ENCODE data around the gene EIF3J.
"Not testable (repeated sequence)": the region's sequence is repeated elsewhere in the genome, so short reads cannot be mapped to it uniquely, and the experiment has no call there.

The EIF3J gene

GRCh38 chr15:44542596-44542995 is 5.6 kb downstream of the EIF3J start:
- DNase-seq (ENCODE audit: low read depth): no peak

GRCh38 chr15:44544745-44545144 is 7.8 kb downstream of the EIF3J start:
- not testable (repeated sequence) for DNase-seq (ENCODE audit: low read depth)

GRCh38 chr15:44545913-44546802 is 9.2 kb downstream of the EIF3J start:
- DNase-seq (ENCODE audit: low read depth): no peak

- DNase-seq (ENCODE audit: low read depth): not testable (repeated sequence)
Measured at GRCh38 chr15:44549152-44549551, 12.2 kb downstream of the EIF3J start.

- DNase-seq (ENCODE audit: low read depth): no peak
Measured at GRCh38 chr15:44550256-44550655, 13.3 kb downstream of the EIF3J start.

- no peak for DNase-seq (ENCODE audit: low read depth)
Measured at GRCh38 chr15:44550734-44551133, 13.8 kb downstream of the EIF3J start.

- no peak for DNase-seq (ENCODE audit: low read depth)
Measured at GRCh38 chr15:44554934-44555723, 18.2 kb downstream of the EIF3J start.

GRCh38 chr15:44560926-44561325 is 24.0 kb downstream of the EIF3J start:
- DNase-seq (ENCODE audit: low read depth): not testable (repeated sequence)

- DNase-seq (ENCODE audit: low read depth): no peak
Measured at GRCh38 chr15:44565387-44566154, 28.6 kb downstream of the EIF3J start.

GRCh38 chr15:44566155-44566540 is 29.2 kb downstream of the EIF3J start:
- DNase-seq (ENCODE audit: low read depth): no peak

GRCh38 chr15:44568338-44568737 is 31.4 kb downstream of the EIF3J start:
- no peak for DNase-seq (ENCODE audit: low read depth)

- DNase-seq (ENCODE audit: low read depth): no peak
Measured at GRCh38 chr15:44569316-44569715, 32.4 kb downstream of the EIF3J start.

GRCh38 chr15:44570361-44570760 is 33.4 kb downstream of the EIF3J start:
- no peak for DNase-seq (ENCODE audit: low read depth)

- DNase-seq (ENCODE audit: low read depth): no peak
Measured at GRCh38 chr15:44573386-44573785, 36.4 kb downstream of the EIF3J start.

- no peak for DNase-seq (ENCODE audit: low read depth)
Measured at GRCh38 chr15:44574734-44575133, 37.8 kb downstream of the EIF3J start.

- DNase-seq (ENCODE audit: low read depth): no peak
Measured at GRCh38 chr15:44580105-44580504, 43.2 kb downstream of the EIF3J start.

GRCh38 chr15:44584162-44584749 is 47.3 kb downstream of the EIF3J start:
- DNase-seq (ENCODE audit: low read depth): no peak

- DNase-seq (ENCODE audit: low read depth): no peak
Measured at GRCh38 chr15:44585633-44586032, 48.7 kb downstream of the EIF3J start.

GRCh38 chr15:44588541-44588940 is 51.6 kb downstream of the EIF3J start:
- DNase-seq (ENCODE audit: low read depth): no peak

- DNase-seq (ENCODE audit: low read depth): no peak
Measured at GRCh38 chr15:44591326-44591725, 54.4 kb downstream of the EIF3J start.

- no peak for DNase-seq (ENCODE audit: low read depth)
Measured at GRCh38 chr15:44593042-44593736, 56.2 kb downstream of the EIF3J start.

Data from HS-5 (cell line).